NCI-H524 treated with DMSO at 0.1 percent for 48 hours (cell line): ENCODE measurements around the gene SUGCT.
"Not testable (repeated sequence)": the region's sequence is repeated elsewhere in the genome, so short reads cannot be mapped to it uniquely, and the experiment has no call there.

ENCODE experiments used
- DNase-seq: peaks from one replicate; lab custom pipeline; 2025; lab: John Stamatoyannopoulos, UW

SUGCT gene

DNA sequence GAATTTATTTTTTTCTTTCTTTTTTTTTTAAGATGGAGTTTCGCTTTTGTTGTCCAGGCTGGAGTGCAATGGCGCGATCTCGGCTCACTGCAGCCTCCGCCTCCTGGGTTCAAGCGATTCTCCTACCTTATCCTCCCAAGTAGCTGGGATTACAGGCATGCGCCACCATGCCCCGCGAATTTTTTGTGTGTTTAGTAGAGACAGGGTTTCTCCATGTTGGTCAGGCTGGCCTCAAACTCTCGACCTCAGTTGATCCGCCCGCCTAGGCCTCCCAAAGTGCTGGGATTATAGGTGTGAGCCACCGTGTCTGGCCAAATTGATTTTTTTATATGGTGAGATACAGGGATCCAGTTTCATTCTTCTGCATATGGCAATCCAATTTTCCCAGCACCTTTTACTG is 5.1 kb downstream of the SUGCT start:
- not testable (repeated sequence) for DNase-seq

DNA sequence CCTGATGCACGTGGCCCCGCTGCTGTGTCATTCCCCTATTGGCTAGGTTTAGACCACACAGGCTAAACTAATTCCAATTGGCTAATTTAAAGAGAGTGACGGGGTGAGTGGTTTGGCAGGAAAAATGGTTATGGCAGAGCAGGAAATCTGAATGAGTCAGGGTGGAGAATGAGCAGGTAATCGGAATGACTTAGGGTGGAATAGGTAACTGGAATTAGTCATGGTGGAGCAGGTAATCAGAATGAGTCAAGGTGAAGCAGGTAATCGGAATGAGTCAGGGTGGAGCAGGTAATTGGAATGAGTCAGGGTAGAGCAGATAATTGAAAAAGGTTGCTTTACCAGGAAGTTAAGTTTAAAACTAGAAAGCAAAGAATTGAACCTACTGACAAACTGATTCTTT is 7.1 kb downstream of the SUGCT start:
- DNase-seq, result not testable (repeated sequence)

DNA sequence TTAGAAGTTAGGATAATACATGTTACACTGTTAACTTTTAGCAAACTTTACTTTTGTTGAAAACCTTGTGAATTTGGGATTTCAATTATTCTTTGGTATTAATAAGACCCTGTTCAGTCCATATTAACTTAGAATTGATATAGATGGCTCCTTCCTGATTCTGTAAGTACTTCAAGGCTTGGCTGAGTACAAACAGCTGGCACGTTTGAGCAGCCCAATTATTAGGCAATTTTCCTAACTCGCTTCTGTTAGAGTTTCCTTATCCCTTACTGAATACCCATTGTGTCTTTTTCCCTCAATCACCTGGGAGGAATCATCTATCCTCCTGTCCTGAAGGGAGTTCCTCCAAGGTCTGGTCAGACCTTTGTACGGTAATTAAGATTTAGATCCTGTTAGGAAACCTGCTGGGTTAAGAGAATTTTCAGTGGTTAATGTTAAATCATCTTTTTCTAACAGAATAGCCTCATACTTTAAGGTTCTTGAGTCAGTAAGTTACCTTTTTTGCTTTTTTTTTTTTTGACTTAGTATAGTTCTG is 10.9 kb downstream of the SUGCT start:
- DNase-seq, result not testable (repeated sequence)

DNA sequence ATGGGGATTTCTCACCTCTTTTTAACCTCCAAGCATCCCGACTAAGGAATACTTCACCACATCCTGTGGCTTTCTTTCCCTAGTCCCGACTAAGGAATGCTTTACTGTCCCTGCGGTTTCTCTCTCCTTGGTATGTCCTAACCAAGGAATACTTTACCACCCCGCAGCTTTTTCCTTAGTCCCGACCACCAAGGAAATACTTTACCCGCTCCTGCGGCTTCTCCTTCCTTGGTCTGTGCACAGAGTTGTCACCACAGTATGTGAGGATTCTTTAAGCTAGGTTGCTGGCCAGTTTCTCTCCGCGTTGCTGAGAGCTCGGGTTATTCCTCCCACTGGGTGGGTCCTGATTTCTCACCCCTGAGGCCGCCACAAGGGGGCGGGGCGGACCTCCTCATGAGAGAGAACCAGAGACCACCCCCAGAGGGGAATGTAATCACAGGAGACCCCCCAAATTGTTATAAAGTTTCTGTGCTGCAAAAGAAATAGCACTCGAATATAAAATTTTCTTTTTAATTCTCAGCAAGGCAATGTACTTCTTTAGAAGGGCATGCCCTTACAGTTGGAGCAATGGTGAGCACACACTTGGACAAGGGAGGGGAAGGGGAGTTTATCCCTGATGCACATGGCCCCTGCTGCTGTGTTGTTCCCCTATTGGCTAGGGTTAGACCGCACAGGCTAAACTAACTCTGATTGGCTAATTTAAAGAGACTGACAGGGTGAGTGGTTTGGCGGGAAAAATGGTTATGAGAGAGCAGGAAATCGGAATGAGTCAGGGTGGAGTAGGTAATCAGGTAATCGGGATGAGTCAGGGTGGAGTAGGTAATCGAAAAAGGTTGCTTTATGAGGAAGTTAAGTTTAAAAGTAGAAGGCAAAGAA is 12.8 kb downstream of the SUGCT start:
- no peak for DNase-seq

DNA sequence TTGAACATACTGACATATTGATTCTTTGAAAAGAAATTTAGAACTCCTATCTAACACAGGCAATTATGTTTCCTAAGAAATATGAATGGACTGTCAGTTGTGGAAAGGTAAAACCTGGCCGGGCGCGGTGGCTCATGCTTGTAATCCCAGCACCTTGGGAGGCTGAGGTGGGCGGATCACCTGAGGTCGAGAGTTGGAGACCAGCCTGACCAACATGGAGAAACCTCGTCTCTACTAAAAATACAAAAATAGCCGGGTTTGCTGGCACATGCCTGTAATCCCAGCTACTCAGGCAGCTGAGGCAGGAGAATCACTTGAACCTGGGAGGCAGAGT is 13.4 kb downstream of the SUGCT start:
- DNase-seq, result not testable (repeated sequence)

DNA sequence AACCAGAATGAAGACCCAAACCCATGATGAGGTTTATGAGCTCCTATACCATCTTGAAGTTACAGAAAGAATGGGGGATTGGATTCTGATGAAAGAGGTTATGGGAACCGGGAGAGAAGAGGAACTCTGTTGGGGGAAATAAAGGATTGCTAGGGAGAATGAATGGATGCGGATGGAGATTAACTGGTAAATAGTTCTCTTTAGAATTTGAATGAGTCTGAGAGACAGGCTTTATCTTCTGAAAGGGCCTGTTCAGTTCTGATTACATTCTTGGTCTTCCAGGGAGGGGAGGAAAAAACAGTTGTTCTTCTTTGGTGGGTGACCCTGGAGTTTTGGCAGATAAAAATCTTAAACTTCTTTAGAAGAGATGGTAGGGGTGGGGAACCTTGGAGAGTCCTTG is 13.9 kb downstream of the SUGCT start:
- DNase-seq, result no peak

DNA sequence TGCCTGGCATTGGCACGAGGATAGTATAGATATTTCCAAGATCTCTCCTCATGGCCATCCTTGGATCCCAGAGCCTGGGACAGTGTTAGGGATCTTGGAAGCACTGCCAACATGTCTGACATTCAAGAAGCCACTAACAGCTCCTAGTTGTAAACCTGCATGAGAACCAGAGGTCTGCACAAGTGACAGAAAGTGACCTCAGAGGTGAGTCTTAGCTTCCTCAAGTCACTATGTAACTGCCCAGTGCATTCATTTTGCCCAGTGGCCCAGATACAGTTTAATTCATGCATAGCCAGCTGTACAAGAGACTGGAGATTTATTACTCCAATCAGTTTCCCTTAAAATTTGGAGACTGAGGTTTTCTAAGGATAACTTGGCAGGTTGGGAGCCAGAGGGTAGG is 16.7 kb downstream of the SUGCT start:
- DNase-seq, result no peak

DNA sequence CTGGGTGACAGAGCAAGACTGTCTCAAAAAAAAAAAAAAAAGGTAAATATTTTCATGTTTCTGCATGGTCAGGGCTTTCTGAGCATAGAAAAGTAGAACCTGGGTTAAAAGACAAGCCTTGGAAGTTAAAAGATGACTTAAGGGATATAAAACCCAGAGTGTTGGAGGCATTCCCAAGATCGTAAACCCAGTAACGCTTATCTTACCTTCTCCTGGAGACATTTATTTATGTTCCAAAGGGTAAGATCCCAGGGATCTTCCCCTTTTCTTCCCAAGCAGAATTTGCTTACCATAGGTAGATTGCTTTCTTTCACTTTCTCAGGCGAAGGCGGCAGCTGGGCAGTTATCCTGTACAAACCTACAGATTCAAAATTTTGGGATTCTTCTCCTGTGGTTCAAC is 22.2 kb downstream of the SUGCT start:
- DNase-seq, result no peak

DNA sequence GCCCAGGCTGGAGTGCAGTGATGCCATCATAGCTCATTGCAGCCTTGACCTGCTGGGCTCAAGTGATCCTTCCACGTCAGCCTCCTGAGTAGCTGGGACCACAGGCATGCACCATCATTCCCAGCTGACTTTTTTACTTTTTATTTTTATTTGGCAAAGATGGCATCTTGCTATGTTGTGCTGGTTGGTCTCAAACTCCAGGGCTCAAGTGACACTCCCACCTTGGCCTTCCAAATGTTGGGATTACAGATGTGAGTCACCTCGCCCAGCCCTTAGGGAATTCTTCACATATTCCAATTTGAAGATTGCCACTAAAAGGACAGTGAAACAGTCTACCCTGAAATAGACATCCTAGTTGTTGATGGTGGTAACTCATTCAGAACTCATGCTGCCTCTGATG is 27.7 kb downstream of the SUGCT start:
- no peak for DNase-seq

DNA sequence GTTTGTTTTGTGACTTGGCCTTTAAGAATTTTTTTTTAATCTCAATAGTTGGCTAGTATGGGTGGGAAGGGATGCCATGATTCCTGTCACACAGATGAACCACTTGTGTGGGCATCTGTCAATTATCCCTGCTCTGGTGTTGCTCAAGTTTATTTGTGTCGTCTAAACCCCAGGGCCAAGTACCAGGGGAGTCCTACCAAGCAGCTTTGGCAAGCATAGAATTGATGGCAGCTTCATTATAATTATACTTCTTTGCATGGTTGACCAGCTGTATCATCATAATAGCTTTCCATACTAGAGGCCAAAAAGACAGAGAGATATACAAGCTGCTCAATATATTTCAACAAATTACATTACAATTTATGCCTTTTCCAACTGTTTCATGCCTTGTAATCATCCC is 30.4 kb downstream of the SUGCT start:
- DNase-seq, result no peak

DNA sequence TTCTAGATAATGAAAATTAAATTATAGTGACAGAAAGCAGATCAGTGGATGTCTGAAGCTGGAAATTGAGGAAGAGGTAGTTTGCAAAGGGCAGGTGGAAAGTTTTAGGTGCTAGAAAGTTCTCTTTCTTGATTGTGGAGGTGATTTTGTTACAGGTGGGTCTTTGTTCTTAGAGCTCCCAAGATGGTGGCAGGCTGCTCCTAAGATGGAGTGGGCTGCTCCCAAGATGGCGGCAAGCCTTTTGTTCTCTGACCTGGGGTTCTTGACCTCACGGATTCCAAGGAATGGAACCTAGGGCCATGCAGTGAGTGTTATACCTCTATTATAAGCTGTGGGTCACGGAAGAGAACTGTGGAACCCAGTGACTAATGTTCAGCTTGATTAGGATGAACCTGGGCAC is 32.5 kb downstream of the SUGCT start:
- DNase-seq, result no peak

DNA sequence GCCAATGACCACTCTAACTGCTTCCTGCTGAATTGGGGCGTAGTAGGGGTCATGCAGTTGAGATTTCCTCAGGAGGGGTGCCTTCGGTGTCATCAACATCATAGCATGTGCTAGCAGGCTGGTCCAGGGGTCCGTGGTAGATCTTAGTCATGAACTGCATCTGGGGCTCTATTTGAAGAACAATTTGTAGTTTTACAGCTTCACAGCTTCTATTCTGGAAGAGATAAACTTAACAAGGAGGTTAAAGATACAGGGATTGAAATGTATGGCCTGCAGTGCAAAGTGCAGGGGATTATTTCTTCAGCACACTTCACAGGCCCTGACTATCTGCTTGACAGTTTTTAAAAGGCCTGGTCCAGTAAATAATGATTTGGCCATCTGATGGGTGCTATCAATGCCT is 33.5 kb downstream of the SUGCT start:
- not testable (repeated sequence) for DNase-seq

DNA sequence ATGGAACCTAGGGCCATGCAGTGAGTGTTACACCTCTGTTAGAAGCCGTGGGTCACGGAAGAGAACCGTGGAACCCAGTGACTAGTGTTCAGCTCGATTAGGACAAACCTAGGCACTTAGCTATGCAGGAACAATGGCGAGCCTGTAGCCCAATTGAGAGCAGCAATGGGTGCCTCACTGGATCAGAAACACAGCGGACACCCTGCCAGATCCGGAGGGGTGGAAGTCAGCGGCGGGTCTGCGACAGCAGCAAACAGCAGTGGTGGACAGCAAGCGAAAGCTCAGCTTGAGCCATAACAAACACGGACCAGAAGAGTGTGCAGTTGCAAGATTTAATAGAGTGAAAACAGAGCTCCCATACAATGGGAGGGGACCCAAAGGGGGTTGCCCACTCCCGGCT is 38.3 kb downstream of the SUGCT start:
- DNase-seq, result not testable (repeated sequence)

DNA sequence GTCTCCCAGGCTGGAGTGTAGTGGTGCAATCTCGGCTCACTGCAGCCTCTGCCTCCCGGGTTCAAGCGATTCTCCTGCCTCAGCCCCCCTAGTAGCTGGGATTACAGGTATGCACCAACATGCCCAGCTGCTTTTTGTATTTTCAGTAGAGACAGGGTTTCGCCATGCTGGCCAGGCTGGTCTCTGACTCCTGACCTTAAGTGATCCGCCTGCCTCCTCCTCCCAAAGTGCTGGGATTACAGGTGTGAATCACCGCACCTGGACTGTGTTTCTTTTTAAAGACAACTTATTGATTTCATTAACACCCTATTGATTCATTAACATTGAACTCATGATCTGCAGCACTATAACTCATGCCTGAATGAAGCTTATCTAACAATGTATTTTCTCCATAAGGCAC is 40.5 kb downstream of the SUGCT start:
- not testable (repeated sequence) for DNase-seq

DNA sequence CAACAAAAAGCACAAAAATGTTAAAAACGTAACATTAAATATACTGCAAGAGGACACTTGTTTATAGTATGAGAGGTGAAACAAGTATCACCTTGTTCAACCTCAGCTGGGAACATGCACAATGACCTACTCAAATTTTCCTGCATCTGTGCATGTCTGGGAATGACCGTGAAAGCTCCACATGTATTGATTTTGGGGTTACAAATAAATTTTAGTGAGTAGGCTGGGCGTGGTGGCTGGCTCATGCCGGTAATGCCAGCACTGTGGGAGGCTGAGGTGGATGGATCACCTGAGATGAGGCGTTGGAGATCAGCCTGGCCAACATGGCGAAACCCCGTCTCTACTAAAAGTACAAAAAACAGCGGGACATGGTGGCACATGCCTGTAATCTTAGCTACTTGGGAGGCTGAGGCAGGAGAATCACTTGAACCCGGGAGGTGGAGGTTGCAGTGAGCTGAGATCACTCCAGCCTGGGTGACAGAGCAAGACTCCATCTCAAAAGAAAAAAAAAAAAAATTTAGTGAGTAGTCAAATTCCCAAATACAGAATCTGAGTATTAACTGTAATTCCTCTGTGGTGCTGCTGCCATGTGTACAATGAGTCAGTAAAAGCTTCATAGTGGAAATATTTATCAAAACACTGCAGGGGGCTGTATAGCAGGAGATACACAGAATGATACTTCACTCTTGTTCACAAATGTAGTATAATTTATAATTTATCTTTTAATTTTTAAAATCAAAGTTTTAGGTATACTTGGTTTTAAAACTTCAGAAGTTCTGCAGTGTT is 41.1 kb downstream of the SUGCT start:
- no peak for DNase-seq

DNA sequence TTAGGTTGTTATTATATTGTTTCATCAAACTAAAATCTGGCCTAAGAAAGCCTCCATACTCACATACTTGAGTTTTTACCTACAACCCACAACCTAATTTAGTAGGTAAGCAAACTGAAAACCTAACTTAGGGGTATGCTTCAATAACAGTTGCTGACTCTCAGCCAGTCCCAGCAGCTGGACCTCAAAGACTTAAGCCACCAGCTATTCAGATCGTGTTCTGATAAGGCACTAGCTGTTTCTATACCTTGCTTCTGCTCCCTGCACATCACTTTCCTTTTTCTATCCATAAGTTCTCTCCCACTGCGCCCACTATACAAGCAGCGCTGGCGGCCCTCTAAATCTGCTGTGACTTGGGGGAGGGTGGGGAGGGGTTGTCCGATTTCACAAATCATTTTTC is 42.3 kb downstream of the SUGCT start:
- no peak for DNase-seq

DNA sequence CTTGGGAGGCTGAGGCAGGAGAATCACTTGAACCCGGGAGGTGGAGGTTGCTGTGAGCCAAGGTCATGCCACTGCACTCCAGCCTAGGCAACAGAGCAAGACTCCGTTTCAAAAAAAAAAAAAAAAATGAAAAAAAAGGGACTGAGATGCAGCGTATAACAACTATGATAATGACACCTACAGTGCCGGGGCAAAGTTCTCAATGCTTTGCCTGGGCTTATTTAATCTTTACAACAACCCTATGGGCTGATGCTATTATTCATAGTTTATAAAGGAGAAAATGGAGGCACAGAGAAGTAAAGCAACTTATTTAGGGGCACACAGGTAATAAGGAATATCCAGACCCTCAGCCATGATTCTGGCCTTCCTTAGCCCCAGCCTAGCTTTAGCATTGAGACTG is 47.6 kb downstream of the SUGCT start:
- no peak for DNase-seq

DNA sequence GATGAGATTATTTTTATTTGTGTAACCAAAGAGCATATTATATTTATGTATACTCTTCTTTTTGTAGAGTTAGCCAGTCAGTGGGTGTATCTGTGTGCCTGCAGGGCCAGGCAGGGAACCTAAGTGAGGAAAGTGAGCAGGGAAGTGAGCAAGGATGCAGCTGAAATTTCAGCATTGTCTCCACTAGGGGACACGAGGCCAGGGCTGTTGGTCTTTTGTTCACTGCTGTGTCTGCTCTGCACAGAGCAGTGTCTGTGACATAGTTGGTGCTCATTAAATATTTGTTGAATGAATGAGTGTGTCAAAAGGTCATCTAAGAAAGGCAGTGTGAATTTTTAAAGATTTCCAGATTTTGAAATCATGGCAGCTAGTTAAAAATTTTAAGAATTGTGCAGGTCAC is 51.8 kb downstream of the SUGCT start:
- no peak for DNase-seq

DNA sequence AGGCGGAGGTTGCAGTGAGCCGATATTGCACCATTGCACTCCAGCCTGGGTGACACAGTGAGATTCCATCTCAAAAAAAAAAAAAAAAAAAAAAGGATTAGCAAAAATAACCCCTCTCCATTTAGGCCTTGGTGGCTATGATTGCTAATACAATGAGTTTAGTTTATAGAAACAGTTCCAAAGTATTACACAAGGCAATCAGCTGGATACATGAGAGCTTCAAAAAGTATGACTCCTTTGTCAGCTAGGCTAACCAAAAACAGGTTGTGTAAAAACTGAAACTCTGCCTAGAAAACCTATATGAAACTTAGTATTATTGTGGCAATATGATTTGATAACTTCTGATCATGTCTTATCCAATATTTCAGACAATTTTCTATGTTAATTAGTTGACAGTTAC is 57.2 kb downstream of the SUGCT start:
- no peak for DNase-seq

DNA sequence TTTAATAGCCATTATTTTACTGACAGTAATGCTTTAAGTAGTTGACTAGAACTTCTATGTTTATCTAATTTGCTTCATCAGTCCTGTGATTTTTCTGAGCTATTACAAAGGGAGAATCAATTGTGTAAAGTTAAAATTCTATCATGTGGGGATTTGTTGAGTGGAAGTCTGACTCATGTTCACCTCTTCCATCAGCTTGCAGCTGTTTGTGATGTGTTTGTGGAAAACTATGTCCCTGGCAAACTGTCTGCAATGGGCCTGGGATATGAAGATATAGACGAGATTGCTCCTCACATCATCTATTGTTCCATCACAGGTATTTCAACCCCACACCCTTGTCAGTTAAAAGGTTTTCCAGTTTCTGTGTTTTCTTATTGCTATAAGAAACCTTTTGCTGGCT is 59.9 kb downstream of the SUGCT start:
- no peak for DNase-seq

DNA sequence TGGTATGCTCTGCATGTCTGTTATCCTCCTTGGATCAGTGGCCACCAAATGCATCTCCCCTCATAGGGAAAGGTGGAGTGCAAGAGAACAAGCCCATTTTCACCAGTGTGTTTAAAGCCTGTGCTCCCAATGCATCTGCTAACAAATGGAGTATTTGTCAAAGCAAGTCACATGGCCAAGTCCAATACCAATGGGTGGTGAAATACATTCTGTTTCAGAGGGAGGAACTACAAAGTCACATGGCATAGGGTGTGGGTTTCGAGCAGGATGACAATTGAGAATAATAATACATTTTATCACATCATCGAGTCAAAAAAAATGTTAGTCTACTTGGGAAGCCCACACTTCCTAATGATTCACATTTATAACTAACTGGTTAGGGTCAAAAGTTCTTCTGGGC is 62.7 kb downstream of the SUGCT start:
- no peak for DNase-seq

DNA sequence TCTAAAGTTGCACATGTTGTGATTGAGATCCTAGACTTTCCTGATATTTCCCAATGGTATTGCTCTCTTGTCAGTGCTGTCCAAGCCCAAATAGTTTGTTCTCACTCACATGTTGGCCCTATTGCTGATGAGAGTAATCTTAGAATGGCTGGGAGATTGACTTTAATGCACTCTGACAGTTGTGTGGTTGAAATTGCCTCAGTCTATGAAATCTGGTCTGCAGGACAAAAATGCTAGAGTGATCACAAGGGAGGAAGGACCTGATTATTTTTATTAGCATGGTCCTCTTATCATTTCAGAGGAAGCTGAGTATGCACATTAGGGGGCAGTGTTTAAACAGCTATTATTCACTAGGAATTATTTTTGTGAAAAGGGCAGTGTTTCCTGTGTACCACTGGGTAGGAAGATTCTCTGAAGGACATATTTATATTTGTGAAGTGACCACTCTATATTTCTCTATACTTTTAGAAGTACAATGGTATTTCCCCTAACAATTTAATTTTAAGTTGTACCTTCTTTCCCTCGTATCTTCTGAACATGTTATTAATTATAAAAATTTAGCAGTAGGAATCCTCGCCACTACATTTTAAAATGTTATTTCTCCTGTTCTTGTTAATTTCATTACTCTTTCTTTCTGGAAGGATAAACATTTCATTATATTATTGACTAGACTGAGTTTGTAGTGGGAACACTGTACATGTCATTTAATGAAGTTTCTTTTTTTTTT is 64.4 kb downstream of the SUGCT start:
- DNase-seq, result no peak

DNA sequence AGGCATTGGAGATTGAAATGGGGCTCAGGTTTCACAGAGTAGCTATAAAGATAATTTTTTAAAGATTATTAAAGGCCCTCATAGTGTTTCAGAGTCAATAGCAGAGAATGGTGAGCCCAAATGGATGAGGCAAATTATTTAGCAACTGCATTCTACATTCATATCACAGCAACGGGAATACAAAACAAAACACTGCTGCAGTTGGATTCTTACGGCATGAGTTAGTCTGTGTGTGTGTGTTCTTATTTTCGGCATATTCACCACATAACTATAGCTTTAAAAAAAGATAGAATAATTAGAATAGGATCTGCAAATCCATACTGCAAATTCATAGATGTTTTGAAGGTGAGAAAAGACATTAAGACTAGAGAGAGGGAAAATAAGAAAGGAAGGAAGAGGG is 66.0 kb downstream of the SUGCT start:
- DNase-seq, result no peak
